Neural progenitor cell (in vitro differentiated cells): ENCODE results near the gene TRIM14. TPM values are rescaled to one million over a fixed set of nuclear protein-coding genes. Genes with fewer than 3 reads are reported as not detected.
A peak's percentile ranks its signal among the peaks of the same experiment; 100 is the strongest.

ENCODE experiments used
- DNase-seq: peaks from one replicate; pipeline ENCODE4 v3.0.0-alpha.2; 2016; ENCODE audit warnings: low spot score
- H2AFZ ChIP-seq: fragments of 200-600 bp; sonication (generic); replicated peaks from 2 replicates; pipeline ENCODE4 v1.6.1; 2016; ENCODE audit warnings: antibody characterized with exemption
- H3F3A ChIP-seq: fragments of 200-600 bp; sonication (generic); 2 replicates; pipeline ENCODE4 v1.6.1; 2016; ENCODE audit warnings: antibody characterized with exemption, low read depth
- H3K27ac ChIP-seq: fragments of 200-600 bp; sonication (generic); 2 replicates; pipeline ENCODE4 v1.5.1; 2016; ENCODE audit warnings: mild to moderate bottlenecking
- H3K27me3 ChIP-seq: fragments of 200-600 bp; sonication (generic); 2 replicates; pipeline ENCODE4 v1.6.1; 2016; ENCODE audit warnings: mild to moderate bottlenecking, moderate library complexity
- H3K36me3 ChIP-seq: fragments of 200-600 bp; sonication (generic); 2 replicates; pipeline ENCODE4 v1.5.1; 2016
- H3K4me1 ChIP-seq: fragments of 200-600 bp; sonication (generic); 2 replicates; pipeline ENCODE4 v1.6.1; 2016; ENCODE audit warnings: mixed run types
- H3K4me2 ChIP-seq: fragments of 200-600 bp; sonication (generic); 2 replicates; pipeline ENCODE4 v1.6.1; 2016
- H3K4me3 ChIP-seq: fragments of 200-600 bp; sonication (generic); 2 replicates; pipeline ENCODE4 v1.5.1; 2016
- H3K79me2 ChIP-seq: fragments of 200-600 bp; sonication (generic); 2 replicates; pipeline ENCODE4 v1.6.1; 2016; ENCODE audit warnings: low read depth
- H3K9ac ChIP-seq: fragments of 200-600 bp; sonication (generic); 2 replicates; pipeline ENCODE4 v1.6.1; 2016
- H3K9me3 ChIP-seq: fragments of 200-600 bp; sonication (generic); 2 replicates; pipeline ENCODE4 v1.5.1; 2016; ENCODE audit warnings: low read depth
- H4K20me1 ChIP-seq: fragments of 200-600 bp; sonication (generic); 2 replicates; pipeline ENCODE4 v1.6.1; 2016; ENCODE audit warnings: low read depth
- H3K27ac Mint-ChIP-seq: 3 replicates; pipeline ENCODE4 v1.8.0; 2021; ENCODE audit warnings: mixed read lengths
- H3K27me3 Mint-ChIP-seq: 2 replicates; pipeline ENCODE4 v1.8.0; 2022; ENCODE audit warnings: low read depth, mild to moderate bottlenecking, inconsistent platforms, moderate library complexity, mixed read lengths; ENCODE audit not compliant: insufficient read depth
- H3K36me3 Mint-ChIP-seq: 3 replicates; pipeline ENCODE4 v1.8.0; 2021; ENCODE audit warnings: mixed read lengths
- H3K4me1 Mint-ChIP-seq: 3 replicates; pipeline ENCODE4 v1.8.0; 2021; ENCODE audit warnings: mixed read lengths
- H3K4me3 Mint-ChIP-seq: 3 replicates; pipeline ENCODE4 v1.8.0; 2021; ENCODE audit warnings: mild to moderate bottlenecking, moderate library complexity, mixed read lengths
- H3K9me3 Mint-ChIP-seq: 3 replicates; pipeline ENCODE4 v1.8.0; 2020; ENCODE audit warnings: mixed read lengths
- EZH2 ChIP-seq: fragments of 200-600 bp; sonication (generic); IDR thresholded peaks from 2 replicates; pipeline ENCODE4 v1.6.1; 2017; ENCODE audit warnings: antibody characterized with exemption, mild to moderate bottlenecking, moderate library complexity
- EZH2phosphoT487 ChIP-seq: fragments of 200-600 bp; sonication (generic); IDR thresholded peaks from 2 replicates; pipeline ENCODE4 v1.6.1; 2017; ENCODE audit warnings: antibody characterized with exemption
- total RNA-seq: library from RNA; depleted of rRNA; stranded (reverse); fragments of >200 nt; gene quantifications from 2 replicates; pipeline ENCODE4 v1.2.3, GENCODE V29; 2015; ENCODE audit warnings: low replicate concordance
- TF ChIP-seq, protein P1 (sequence below): fragments of 200-600 bp; sonication (generic); IDR thresholded peaks from 2 replicates; pipeline ENCODE4 v1.5.1; 2017; ENCODE audit warnings: antibody characterized with exemption, mild to moderate bottlenecking

The TRIM14 gene
- total RNA-seq, 1 donor from 2014 or later: 0.17 TPM

DNA sequence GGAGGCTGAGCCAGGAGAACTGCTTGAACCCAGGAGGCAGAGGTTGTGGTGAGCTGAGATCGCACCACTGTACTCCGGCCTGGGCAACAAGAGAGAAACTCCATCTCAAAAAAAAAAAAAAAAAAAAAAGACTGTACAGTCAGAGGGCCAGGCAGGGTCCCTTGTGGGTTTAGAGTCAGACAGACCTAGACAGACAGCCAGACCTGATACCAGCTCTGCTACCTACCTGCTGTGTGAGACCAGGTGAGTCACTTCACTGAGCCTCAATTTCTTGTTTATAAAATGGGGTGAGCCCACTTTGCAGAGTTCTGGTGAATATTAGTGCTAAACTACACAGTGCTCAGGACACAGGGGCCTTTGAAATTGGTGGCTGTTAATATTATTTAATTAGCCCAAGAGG, 19.7 kb downstream of the TRIM14 start:
- Mint-ChIP-seq H3K4me1 (peaks cover 6% of the 10 kb centered on the region), H3K36me3 (no peaks in the 10 kb centered on the region), H3K4me3 (no peak overlapping the region), H3K27ac (no peak overlapping the region), H3K9me3 (no peaks in the 10 kb centered on the region), H3K27me3 (peaks cover 5% of the 10 kb centered on the region)
- H3K27ac ChIP-seq: no peak overlapping the region
- no peak overlapping the region for H3K4me3 ChIP-seq
- H3K9ac ChIP-seq: no peak overlapping the region
- peaks cover 11% of the 10 kb centered on the region for H3F3A ChIP-seq
- no peak overlapping the region for H3K4me2 ChIP-seq
- no peak overlapping the region for H2AFZ ChIP-seq
- peaks cover 5% of the 10 kb centered on the region for H3K4me1 ChIP-seq
- TF ChIP-seq EZH2 (no peak), EZH2phosphoT487 (no peak)
- TF ChIP-seq, protein P1, sequence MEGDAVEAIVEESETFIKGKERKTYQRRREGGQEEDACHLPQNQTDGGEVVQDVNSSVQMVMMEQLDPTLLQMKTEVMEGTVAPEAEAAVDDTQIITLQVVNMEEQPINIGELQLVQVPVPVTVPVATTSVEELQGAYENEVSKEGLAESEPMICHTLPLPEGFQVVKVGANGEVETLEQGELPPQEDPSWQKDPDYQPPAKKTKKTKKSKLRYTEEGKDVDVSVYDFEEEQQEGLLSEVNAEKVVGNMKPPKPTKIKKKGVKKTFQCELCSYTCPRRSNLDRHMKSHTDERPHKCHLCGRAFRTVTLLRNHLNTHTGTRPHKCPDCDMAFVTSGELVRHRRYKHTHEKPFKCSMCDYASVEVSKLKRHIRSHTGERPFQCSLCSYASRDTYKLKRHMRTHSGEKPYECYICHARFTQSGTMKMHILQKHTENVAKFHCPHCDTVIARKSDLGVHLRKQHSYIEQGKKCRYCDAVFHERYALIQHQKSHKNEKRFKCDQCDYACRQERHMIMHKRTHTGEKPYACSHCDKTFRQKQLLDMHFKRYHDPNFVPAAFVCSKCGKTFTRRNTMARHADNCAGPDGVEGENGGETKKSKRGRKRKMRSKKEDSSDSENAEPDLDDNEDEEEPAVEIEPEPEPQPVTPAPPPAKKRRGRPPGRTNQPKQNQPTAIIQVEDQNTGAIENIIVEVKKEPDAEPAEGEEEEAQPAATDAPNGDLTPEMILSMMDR: no peak
- no peak for DNase-seq
- no peaks in the 10 kb centered on the region for H3K27me3 ChIP-seq
- H4K20me1 ChIP-seq: no peaks in the 10 kb centered on the region
- H3K9me3 ChIP-seq: no peaks in the 10 kb centered on the region
- no peaks in the 10 kb centered on the region for H3K79me2 ChIP-seq
- no peaks in the 10 kb centered on the region for H3K36me3 ChIP-seq

DNA sequence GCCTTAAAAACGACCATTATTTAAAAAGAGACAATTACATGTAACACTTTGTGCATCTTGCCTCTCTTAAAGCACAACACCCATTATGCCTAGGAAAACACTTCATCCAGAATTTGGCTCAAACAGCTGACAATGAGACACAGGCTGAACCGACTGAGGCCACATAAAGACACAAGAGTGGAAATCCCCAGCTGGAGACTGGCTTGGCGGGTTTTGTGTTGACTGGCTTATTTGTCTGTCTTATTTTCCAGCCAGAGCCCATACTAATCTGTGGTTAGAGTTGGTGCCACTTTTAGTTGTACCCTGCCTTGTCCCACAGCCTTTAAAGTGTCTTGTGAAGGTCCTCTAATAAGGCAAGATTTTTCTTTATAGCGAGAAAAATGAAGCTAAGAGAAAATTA, 21.2 kb downstream of the TRIM14 start:
- Mint-ChIP-seq H3K36me3 (no peaks in the 10 kb centered on the region), H3K4me1 (peaks cover 6% of the 10 kb centered on the region), H3K27me3 (peaks cover 5% of the 10 kb centered on the region), H3K9me3 (no peaks in the 10 kb centered on the region), H3K27ac (no peak overlapping the region), H3K4me3 (no peak overlapping the region)
- Histone ChIP-seq H3K9ac (no peak overlapping the region), H3K36me3 (no peaks in the 10 kb centered on the region), H3K4me3 (no peak overlapping the region), H3K27me3 (no peaks in the 10 kb centered on the region), H3K9me3 (no peaks in the 10 kb centered on the region), H4K20me1 (no peaks in the 10 kb centered on the region), H3K79me2 (no peaks in the 10 kb centered on the region), H3K27ac (no peak overlapping the region), H3K4me1 (peaks cover 5% of the 10 kb centered on the region), H3K4me2 (no peak overlapping the region), H3F3A (peaks cover 11% of the 10 kb centered on the region), H2AFZ (no peak overlapping the region)
- TF ChIP-seq EZH2 (no peak), EZH2phosphoT487 (no peak)
- TF ChIP-seq, protein P1: no peak
- DNase-seq: peak; percentile 53

DNA sequence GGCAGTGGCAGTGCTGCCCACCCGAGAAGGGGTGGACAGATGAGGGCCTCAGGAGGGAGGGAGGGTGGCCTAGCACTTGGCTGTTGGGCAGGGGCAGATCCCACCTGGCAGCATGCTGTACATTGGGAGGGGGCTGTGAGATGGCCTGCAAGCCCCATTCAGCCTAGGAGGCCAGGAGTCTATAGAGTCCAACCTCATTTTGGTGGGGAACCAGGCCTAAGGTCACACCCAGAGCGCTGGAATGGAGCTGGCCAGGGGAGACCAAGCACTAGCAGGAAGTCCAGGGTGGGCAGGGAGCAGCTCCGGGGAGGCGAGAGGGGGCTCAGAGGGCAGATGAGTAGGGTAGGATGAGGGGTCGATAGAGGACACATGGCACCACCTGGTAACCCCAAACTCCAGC, 22.9 kb downstream of the TRIM14 start:
- Histone ChIP-seq H3K27me3 (no peaks in the 10 kb centered on the region), H3K4me1 (peaks cover 16% of the 10 kb centered on the region), H3K4me3 (no peak overlapping the region), H3K27ac (no peak overlapping the region), H3K9me3 (no peaks in the 10 kb centered on the region), H3F3A (peaks cover 5% of the 10 kb centered on the region), H2AFZ (no peak overlapping the region), H3K36me3 (no peaks in the 10 kb centered on the region), H3K9ac (no peak overlapping the region), H3K4me2 (no peak overlapping the region), H3K79me2 (no peaks in the 10 kb centered on the region), H4K20me1 (no peaks in the 10 kb centered on the region)
- Mint-ChIP-seq H3K27me3 (peaks cover 5% of the 10 kb centered on the region), H3K9me3 (no peaks in the 10 kb centered on the region), H3K4me3 (no peak overlapping the region), H3K4me1 (peaks cover 16% of the 10 kb centered on the region), H3K27ac (no peak overlapping the region), H3K36me3 (no peaks in the 10 kb centered on the region)
- TF ChIP-seq EZH2phosphoT487 (no peak), EZH2 (no peak)
- TF ChIP-seq, protein P1: no peak
- no peak for DNase-seq
